Tibial nerve (tissue), 4 donors: ENCODE results near the gene TOP2A.

Experiments used
- EP300 ChIP-seq, 2 donors: sonication (generic); formaldehyde crosslinking; IDR thresholded peaks; one replicate each; pipeline ENCODE4 v1.6.1; 2017; ENCODE audit warnings: antibody characterized with exemption in 2 of 2, mild to moderate bottlenecking in 1 of 2
- POLR2A ChIP-seq, 2 donors: fragments of 450-650 bp; IDR thresholded peaks; one replicate each; pipeline ENCODE4 v1.6.1; 2017; ENCODE audit warnings: antibody characterized with exemption in 2 of 2, mild to moderate bottlenecking in 2 of 2, moderate library complexity in 2 of 2
- TF ChIP-seq, protein P1 (sequence below), 5 experiments: fragments of 200-600 bp in 3 of 5; fragments of 450-650 bp in 2 of 5; sonication (generic) in 3 of 5; IDR thresholded peaks; one replicate each; pipeline ENCODE4 v1.5.1; 2016 to 2019; ENCODE audit warnings: antibody characterized with exemption in 5 of 5, mild to moderate bottlenecking in 3 of 5, moderate library complexity in 2 of 5

DNA sequence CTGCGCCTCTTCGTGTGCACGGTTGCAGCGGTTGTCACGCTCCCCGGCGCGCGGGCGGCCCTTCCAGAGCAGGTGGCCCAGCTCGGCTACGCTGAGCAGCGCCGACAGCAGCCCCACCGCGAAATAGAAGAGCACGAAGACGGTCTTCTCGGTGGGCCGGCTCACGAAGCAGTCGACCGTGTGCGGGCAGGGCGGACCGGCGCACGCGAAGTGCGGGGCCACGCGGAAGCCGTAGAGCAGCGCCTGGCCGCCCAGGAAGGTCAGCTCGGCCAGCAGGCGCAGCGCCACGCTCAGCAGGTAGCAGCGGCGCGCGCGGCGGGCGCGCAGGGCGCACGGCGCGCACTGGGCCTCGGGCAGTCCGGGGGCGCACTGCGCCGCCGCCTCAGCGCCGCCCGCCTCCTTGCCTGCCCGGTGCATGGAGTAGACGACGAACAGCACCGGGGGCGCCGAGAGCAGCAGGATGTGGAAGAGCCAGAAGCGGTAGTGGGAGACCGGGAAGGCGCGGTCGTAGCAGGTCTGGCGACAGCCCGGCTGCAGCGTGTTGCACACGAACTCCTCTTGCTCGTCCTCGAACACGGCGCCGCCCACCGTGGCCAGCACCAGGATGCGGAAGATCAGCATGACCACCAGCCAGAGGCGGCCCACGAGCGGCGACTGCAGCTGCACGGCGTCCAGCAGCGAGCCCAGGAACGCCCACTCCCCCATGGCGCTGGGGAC lies 54.4 kb downstream of the TOP2A start:
- TF ChIP-seq POLR2A (IDR thresholded peaks at IDR 0.05) (no peak), EP300 (IDR thresholded peaks at IDR 0.05) (no peak)
- TF ChIP-seq, protein P1, sequence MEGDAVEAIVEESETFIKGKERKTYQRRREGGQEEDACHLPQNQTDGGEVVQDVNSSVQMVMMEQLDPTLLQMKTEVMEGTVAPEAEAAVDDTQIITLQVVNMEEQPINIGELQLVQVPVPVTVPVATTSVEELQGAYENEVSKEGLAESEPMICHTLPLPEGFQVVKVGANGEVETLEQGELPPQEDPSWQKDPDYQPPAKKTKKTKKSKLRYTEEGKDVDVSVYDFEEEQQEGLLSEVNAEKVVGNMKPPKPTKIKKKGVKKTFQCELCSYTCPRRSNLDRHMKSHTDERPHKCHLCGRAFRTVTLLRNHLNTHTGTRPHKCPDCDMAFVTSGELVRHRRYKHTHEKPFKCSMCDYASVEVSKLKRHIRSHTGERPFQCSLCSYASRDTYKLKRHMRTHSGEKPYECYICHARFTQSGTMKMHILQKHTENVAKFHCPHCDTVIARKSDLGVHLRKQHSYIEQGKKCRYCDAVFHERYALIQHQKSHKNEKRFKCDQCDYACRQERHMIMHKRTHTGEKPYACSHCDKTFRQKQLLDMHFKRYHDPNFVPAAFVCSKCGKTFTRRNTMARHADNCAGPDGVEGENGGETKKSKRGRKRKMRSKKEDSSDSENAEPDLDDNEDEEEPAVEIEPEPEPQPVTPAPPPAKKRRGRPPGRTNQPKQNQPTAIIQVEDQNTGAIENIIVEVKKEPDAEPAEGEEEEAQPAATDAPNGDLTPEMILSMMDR (IDR thresholded peaks at IDR 0.05): no peak
